ENCODE data around the gene CBFA2T2.
"Not testable (repeated sequence)": the region's sequence is repeated elsewhere in the genome, so short reads cannot be mapped to it uniquely, and the experiment has no call there.

The CBFA2T2 gene

GRCh38 chr20:33685328-33686099 is 195.6 kb downstream of the CBFA2T2 start:
- no peak for DNase-seq

- DNase-seq = peak; percentile 71
These were observed 196.4 kb downstream of the CBFA2T2 start, which contains the start of gene E2F1 for GRCh38 chr20:33686100-33686983. Gene E2F1, minus strand, starts transcription at chr20:33686385. Its CDS starts 121 bp downstream, at chr20:33686264.

DNA sequence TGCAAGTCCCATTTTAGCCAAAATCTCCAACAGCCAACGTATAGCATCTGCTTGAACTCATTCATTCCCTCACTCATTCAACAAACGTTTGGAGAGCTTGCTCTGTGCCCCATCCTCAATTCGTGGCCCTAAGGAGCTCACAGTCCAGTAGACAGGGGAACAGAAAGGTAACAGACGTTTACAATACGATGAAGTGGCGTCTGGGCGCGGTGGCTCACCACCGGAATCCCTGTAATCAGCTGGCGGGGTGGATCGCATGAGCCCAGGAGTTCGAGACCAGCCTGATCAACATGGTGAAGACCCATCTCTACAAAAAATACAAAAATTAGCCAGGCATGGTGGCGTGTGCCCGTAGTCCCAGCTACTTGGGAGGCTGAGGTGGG is 197.1 kb downstream of the CBFA2T2 start:
- DNase-seq = no peak

- no peak for DNase-seq
These were observed 197.5 kb downstream of the CBFA2T2 start for GRCh38 chr20:33687370-33687915.

DNA sequence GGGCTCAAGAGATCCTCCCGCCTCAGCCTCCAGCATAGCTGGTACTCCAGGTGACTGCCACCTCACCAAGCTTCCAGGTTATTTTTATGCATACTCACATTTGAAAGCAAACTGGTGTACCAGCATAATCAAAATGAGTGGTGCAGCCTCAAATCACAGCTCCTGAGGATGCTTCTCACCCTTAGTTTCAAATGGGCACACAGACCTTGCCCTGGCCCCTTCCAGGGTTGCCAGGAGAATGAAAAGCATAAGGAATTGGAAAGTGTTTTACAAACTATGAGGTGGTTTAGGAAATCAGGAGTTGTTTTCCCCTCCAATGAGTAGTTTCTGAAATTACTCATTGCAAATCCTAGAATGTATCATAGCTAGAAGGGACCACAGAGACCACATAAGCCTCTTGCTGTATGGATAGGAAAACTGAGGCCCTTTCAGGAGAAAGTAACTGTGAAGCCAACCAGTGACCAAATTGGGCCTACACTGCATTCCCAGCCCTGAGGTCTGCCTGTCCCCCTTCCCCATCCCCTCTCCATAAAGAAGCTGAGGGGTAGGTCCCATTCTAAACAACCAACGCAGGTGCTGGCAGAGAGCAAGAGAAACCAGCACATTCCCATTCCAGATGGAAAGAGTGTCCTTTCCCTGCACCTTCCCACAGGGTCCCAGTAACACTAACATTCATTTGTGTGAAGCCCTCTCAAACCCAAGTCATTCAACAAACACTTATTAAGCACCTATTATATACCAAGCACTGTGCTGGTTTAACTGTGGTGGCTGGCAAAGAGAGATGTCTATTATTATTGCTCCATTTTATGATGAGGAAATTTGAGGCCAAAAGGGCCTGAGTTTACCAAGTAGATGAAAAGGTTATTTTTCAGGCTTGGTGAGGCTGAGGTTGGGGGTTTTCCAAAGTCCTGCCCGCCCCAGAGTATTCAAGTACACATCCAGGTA is 198.4 kb downstream of the CBFA2T2 start:
- DNase-seq = no peak

GRCh38 chr20:33688938-33689424 is 199.1 kb downstream of the CBFA2T2 start:
- no peak for DNase-seq

DNA sequence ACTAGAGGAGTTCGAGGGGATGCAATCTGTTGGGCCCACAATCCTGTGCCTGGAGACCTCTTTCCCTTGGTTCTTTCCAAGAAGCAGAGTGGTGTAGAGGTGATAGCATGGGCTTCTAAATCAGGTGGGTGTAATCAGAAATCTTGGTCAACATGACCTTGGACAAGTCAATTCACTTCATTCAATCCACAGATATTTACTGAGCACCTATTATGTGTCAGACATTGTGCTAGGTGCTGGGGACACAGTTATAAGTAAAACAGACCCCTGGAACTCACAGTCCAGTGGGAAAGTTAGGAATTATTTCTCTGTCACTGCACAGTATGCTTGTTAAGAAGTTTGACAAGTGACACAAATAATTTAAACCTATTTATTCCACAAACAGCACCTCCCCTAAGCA is 199.6 kb downstream of the CBFA2T2 start:
- DNase-seq = no peak

DNA sequence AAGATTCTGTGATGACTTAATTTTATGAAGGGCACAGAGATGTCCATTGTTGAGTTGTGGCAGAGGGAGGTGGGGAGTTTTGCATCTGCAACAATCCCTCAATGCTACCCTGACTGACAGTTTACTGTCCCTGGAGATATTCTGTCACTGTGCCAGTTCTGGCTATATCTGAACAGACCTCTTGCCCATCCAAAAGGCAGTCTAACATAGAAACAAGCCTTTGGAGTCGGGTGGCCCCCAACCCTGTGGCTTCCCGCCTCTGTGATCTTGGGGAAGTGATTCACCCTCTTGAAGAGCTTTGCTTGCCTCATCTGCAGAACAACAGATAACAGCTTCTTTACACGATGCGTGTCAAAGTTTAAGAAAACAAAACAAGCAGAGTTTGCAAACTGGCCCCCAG is 200.1 kb downstream of the CBFA2T2 start:
- no peak for DNase-seq

DNA sequence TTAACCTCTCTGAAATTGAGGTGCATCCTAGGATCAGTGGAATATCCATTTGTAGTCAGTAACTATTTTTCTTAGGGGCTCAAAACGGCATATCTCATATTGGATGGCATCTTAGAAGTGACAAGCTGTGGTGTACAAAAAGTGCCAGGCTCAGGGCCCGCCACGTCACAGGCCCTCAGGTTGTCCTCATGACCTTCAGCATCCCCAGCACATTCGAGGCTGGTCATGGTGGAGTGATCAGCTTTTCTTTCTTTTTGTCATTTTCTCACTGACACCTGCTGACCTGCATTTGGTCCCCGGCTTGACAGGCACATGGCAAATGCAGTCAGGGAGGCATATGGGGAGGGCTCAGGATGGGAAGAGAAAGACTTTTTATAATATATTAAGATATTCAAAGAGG is 203.4 kb downstream of the CBFA2T2 start:
- no peak for DNase-seq

DNA sequence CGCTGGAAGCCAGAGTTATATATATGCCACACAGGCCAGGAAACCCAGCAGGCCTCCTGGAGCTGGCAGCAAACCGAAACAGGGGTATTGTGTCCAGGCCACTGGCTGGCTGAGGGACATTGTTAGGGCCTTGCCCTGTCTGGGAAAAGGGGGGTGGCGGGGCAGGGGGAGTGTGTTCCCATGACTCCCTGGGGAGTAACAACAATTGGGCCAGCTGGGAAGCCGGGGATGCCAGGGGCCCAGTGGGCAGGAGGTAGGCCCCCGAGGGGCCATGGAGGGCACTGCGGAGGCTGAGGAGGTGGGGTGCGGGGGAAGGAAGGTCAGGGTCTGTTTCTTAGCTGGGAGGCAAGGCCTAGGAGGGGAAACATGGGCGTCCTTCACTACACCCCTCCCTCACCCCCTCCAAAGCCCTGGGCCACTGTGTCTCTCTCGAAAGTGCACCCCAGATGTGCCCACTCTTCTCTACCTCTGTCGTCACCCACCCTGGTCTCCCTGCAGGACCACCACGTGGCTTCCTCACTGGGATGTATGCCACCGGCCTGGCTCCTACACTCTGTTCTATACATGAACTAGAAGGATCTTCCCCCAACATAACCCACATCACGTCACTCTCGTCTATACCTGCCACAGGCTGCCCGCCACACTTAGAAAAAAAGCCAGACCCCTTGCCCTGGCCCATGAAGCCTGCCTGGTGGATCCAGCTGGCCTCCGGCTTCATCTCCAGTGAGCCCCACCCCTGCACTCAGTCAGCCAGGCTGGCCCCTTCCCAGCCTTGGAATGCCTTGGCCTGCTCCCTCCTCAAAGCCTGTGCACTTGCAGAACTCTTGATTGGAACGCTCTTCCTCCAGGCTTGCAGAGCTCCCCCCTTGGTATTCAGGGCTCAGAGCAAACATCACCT is 204.1 kb downstream of the CBFA2T2 start:
- no peak for DNase-seq

DNA sequence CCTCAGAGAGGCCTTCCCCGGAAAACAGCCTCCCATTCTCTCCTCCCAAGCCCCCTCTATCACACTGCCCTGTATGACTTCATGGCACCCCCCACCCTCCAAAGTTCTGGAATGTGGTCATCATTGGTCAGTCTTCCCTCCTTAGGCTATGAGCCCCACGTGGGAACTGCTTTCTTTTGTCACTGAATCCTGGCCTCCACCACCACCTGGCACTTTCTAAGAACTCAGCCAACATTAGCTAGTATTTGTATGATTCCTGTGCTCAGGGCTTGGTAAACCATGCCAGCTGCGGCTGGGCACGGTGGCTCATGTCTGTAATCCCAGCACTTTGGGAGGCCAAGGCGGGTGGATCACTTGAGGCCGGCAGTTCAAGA is 204.7 kb downstream of the CBFA2T2 start:
- DNase-seq = no peak

DNA sequence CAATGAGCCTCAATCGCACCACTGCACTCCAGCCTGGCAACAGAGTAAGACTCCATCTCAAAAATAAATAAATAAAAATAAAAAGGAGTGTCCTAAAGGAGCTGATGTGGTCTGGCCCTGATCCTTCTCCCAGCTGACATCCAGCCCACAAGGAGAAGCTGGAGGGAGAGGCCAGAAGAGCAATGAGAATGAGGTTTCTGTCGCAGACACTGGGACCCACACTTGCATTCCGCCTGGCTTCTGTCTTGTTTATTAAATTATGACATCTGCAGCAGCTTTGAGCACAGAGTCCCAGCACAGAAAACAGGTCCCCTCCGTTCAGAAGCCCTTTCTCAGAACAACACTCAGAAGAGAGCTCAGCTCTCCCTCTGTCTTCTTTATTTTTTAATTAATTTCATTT is 206.6 kb downstream of the CBFA2T2 start:
- DNase-seq = no peak

GRCh38 chr20:33697129-33697528 is 207.2 kb downstream of the CBFA2T2 start:
- no peak for DNase-seq

DNA sequence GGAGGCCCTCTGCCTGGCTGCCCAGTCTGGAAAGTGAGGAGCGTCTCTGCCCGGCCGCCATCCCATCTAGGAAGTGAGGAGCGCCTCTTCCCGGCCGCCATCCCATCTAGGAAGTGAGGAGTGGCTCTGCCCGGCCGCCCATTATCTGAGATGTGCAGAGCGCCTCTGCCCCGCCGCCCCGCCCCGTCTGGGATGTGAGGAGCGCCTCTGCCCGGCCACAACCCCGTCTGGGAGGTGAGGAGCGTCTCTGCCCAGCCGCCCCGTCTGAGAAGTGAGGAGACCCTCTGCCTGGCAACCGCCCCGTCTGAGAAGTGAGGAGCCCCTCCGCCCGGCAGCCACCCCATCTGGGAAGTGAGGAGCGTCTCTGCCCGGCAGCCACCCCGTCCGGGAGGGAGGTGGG is 209.1 kb downstream of the CBFA2T2 start:
- not testable (repeated sequence) for DNase-seq

Measured in NCI-H1417 treated with DMSO at 0.1 percent for 48 hours (cell line).